Measurements from ENCODE around the gene BIVM. TPM values are rescaled to one million over a fixed set of nuclear protein-coding genes. Genes with fewer than 3 reads are reported as not detected.

The BIVM gene
- total RNA-seq, 1 donor from 2014 or later, result 16.6 TPM

- Mint-ChIP-seq H3K27me3 (ENCODE audit: unreplicated experiment) (peaks cover 3% of the 10 kb centered on the region), H3K36me3 (ENCODE audit: low read depth, unreplicated experiment) (peaks cover 34% of the 10 kb centered on the region), H3K27ac (ENCODE audit: unreplicated experiment) (no peak overlapping the region), H3K4me1 (ENCODE audit: unreplicated experiment) (peaks cover 11% of the 10 kb centered on the region), H3K9me3 (ENCODE audit: unreplicated experiment) (no peaks in the 10 kb centered on the region), H3K4me3 (ENCODE audit: unreplicated experiment) (no peak overlapping the region)
- TF ChIP-seq CTCF (IDR thresholded peaks at IDR 0.05; ENCODE audit: unreplicated experiment), result no peak
- DNase-seq (ENCODE audit: low spot score), result no peak
These were observed 17.3 kb upstream of the BIVM start for GRCh38 chr13:102781591-102781990.

- no peak for TF ChIP-seq CTCF (IDR thresholded peaks at IDR 0.05; ENCODE audit: unreplicated experiment)
- no peaks in the 10 kb centered on the region for H3K9me3 Mint-ChIP-seq (ENCODE audit: unreplicated experiment)
- H3K27ac Mint-ChIP-seq (ENCODE audit: unreplicated experiment), result no peak overlapping the region
- no peak for DNase-seq (ENCODE audit: low spot score)
- H3K4me3 Mint-ChIP-seq (ENCODE audit: unreplicated experiment), result no peak overlapping the region
- peaks cover 8% of the 10 kb centered on the region for H3K4me1 Mint-ChIP-seq (ENCODE audit: unreplicated experiment)
- peaks cover 3% of the 10 kb centered on the region for H3K27me3 Mint-ChIP-seq (ENCODE audit: unreplicated experiment)
- peaks cover 35% of the 10 kb centered on the region for H3K36me3 Mint-ChIP-seq (ENCODE audit: low read depth, unreplicated experiment)
These were observed 14.4 kb upstream of the BIVM start for GRCh38 chr13:102784483-102784882.

- Mint-ChIP-seq H3K27ac (ENCODE audit: unreplicated experiment) (no peak overlapping the region), H3K4me3 (ENCODE audit: unreplicated experiment) (no peak overlapping the region)
- TF ChIP-seq CTCF (IDR thresholded peaks at IDR 0.05; ENCODE audit: unreplicated experiment), result no peak
These were observed 10.2 kb upstream of the BIVM start for GRCh38 chr13:102788683-102789082.

GRCh38 chr13:102792396-102792795 lies 6.5 kb upstream of the BIVM start:
- no peak overlapping the region for H3K27ac Mint-ChIP-seq (ENCODE audit: unreplicated experiment)
- H3K4me1 Mint-ChIP-seq (ENCODE audit: unreplicated experiment), result no peaks in the 10 kb centered on the region
- no peak for TF ChIP-seq CTCF (IDR thresholded peaks at IDR 0.05; ENCODE audit: unreplicated experiment)
- H3K36me3 Mint-ChIP-seq (ENCODE audit: low read depth, unreplicated experiment), result peaks cover 13% of the 10 kb centered on the region
- no peaks in the 10 kb centered on the region for H3K27me3 Mint-ChIP-seq (ENCODE audit: unreplicated experiment)
- H3K9me3 Mint-ChIP-seq (ENCODE audit: unreplicated experiment), result no peaks in the 10 kb centered on the region
- DNase-seq (ENCODE audit: low spot score), result no peak
- H3K4me3 Mint-ChIP-seq (ENCODE audit: unreplicated experiment), result no peak overlapping the region

More at GRCh38 chr13:102788683-102789082, 10.2 kb upstream of the BIVM start:
- DNase-seq (ENCODE audit: low spot score), result no peak
- H3K4me1 Mint-ChIP-seq (ENCODE audit: unreplicated experiment), result no peaks in the 10 kb centered on the region
- no peaks in the 10 kb centered on the region for H3K9me3 Mint-ChIP-seq (ENCODE audit: unreplicated experiment)
- peaks cover 15% of the 10 kb centered on the region for H3K36me3 Mint-ChIP-seq (ENCODE audit: low read depth, unreplicated experiment)
- H3K27me3 Mint-ChIP-seq (ENCODE audit: unreplicated experiment), result no peaks in the 10 kb centered on the region

DNA sequence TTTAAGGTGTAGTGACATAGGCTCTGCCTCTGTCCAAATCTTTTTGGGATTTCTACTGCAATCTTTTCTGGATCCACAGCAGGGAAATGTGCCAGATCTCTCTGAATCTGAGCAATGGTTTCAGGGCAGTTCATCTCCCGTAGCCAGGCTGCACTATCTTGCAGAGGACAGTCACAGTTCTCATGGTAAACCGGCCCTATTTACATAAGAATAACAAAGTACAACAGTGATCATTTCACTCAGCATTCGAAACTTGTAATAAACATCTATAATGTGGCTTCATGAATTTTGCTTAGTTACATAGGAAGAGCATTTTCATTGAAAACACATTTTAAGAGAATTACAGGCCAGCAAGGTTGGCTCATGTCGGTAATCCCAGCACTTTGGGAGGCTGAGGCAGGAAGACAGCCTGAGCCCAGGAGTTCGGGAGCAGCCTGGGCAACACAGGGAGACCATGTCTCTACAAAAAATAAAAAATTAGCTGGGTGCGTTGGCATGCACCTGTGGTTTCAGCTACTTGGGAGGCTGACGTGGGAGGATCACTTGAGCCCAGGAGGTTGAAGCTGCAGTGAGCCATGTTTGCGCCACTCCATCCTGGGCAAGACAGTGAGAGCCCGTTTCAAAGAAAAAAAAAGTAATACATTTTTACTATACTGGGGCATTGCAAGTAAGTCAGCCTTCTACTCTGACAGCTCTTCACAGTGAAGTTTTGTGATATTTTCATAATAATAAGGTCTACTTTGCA lies 5.1 kb upstream of the BIVM start:
- peaks cover 11% of the 10 kb centered on the region for H3K36me3 Mint-ChIP-seq (ENCODE audit: low read depth, unreplicated experiment)
- no peaks in the 10 kb centered on the region for H3K9me3 Mint-ChIP-seq (ENCODE audit: unreplicated experiment)
- no peak overlapping the region for H3K4me3 Mint-ChIP-seq (ENCODE audit: unreplicated experiment)
- no peak for TF ChIP-seq CTCF (IDR thresholded peaks at IDR 0.05; ENCODE audit: unreplicated experiment)
- no peaks in the 10 kb centered on the region for H3K27me3 Mint-ChIP-seq (ENCODE audit: unreplicated experiment)
- no peaks in the 10 kb centered on the region for H3K4me1 Mint-ChIP-seq (ENCODE audit: unreplicated experiment)
- H3K27ac Mint-ChIP-seq (ENCODE audit: unreplicated experiment), result no peak overlapping the region
- no peak for DNase-seq (ENCODE audit: low spot score)
